Measurements from ENCODE around the gene ZNF831. TPM values are rescaled to one million over a fixed set of nuclear protein-coding genes. Genes with fewer than 3 reads are reported as not detected.

The ZNF831 gene
- total RNA-seq, 1 donor = not detected

- H3K4me2 ChIP-seq (ENCODE audit: insufficient read depth, low read length) = no peak overlapping the region
- no peaks in the 10 kb centered on the region for H4K20me1 ChIP-seq (ENCODE audit: insufficient read depth, low read length)
- H3K36me3 ChIP-seq (ENCODE audit: insufficient read depth, low read length) = no peaks in the 10 kb centered on the region
- no peaks in the 10 kb centered on the region for H3K9me3 ChIP-seq (ENCODE audit: low read depth, low read length)
- H3K79me2 ChIP-seq (ENCODE audit: insufficient read depth, low read length) = no peaks in the 10 kb centered on the region
- no peaks in the 10 kb centered on the region for H3K4me1 ChIP-seq (ENCODE audit: insufficient read depth, low read length)
- H2AFZ ChIP-seq (ENCODE audit: low read length) = no peak overlapping the region
- no peak for TF ChIP-seq CTCF (IDR thresholded peaks at IDR 0.05; ENCODE audit: extremely low read depth, low read depth, low read length)
- H3K27ac ChIP-seq (ENCODE audit: low read depth, low read length) = no peak overlapping the region
- no peak overlapping the region for H3K4me3 ChIP-seq (ENCODE audit: insufficient read depth, low read length)
- no peak for DNase-seq (ENCODE audit: insufficient read length, low spot score, missing footprints)
- H3K27me3 ChIP-seq (ENCODE audit: insufficient read depth, low read length) = no peaks in the 10 kb centered on the region
Observed at GRCh38 chr20:59160389-59161115, 3.1 kb upstream of the ZNF831 start.

GRCh38 chr20:59161721-59162120 is 1.9 kb upstream of the ZNF831 start:
- DNase-seq (ENCODE audit: insufficient read length, low spot score, missing footprints) = no peak
- H3K4me2 ChIP-seq (ENCODE audit: insufficient read depth, low read length) = no peak overlapping the region
- no peaks in the 10 kb centered on the region for H4K20me1 ChIP-seq (ENCODE audit: insufficient read depth, low read length)
- H3K4me3 ChIP-seq (ENCODE audit: insufficient read depth, low read length) = no peak overlapping the region
- no peaks in the 10 kb centered on the region for H3K9me3 ChIP-seq (ENCODE audit: low read depth, low read length)
- no peak overlapping the region for H2AFZ ChIP-seq (ENCODE audit: low read length)
- no peaks in the 10 kb centered on the region for H3K79me2 ChIP-seq (ENCODE audit: insufficient read depth, low read length)
- H3K4me1 ChIP-seq (ENCODE audit: insufficient read depth, low read length) = no peaks in the 10 kb centered on the region
- no peaks in the 10 kb centered on the region for H3K27me3 ChIP-seq (ENCODE audit: insufficient read depth, low read length)
- no peaks in the 10 kb centered on the region for H3K36me3 ChIP-seq (ENCODE audit: insufficient read depth, low read length)
- H3K27ac ChIP-seq (ENCODE audit: low read depth, low read length) = no peak overlapping the region
- no peak for TF ChIP-seq CTCF (IDR thresholded peaks at IDR 0.05; ENCODE audit: extremely low read depth, low read depth, low read length)

- Histone ChIP-seq H3K27me3 (ENCODE audit: insufficient read depth, low read length) (no peaks in the 10 kb centered on the region), H3K4me1 (ENCODE audit: insufficient read depth, low read length) (no peaks in the 10 kb centered on the region), H3K4me3 (ENCODE audit: insufficient read depth, low read length) (no peak overlapping the region), H3K79me2 (ENCODE audit: insufficient read depth, low read length) (no peaks in the 10 kb centered on the region), H3K9me3 (ENCODE audit: low read depth, low read length) (no peaks in the 10 kb centered on the region), H3K27ac (ENCODE audit: low read depth, low read length) (no peak overlapping the region), H3K36me3 (ENCODE audit: insufficient read depth, low read length) (no peaks in the 10 kb centered on the region), H2AFZ (ENCODE audit: low read length) (no peak overlapping the region), H3K4me2 (ENCODE audit: insufficient read depth, low read length) (no peak overlapping the region), H4K20me1 (ENCODE audit: insufficient read depth, low read length) (no peaks in the 10 kb centered on the region)
- no peak for TF ChIP-seq CTCF (IDR thresholded peaks at IDR 0.05; ENCODE audit: extremely low read depth, low read depth, low read length)
- DNase-seq (ENCODE audit: insufficient read length, low spot score, missing footprints) = no peak
Observed at GRCh38 chr20:59164686-59165391, 1.2 kb downstream of the ZNF831 start.

- no peak for DNase-seq (ENCODE audit: insufficient read length, low spot score, missing footprints)
Observed at GRCh38 chr20:59165396-59165795, 1.8 kb downstream of the ZNF831 start.

More at GRCh38 chr20:59165396-59165795, 1.8 kb downstream of the ZNF831 start:
- no peak overlapping the region for H3K4me2 ChIP-seq (ENCODE audit: insufficient read depth, low read length)
- no peaks in the 10 kb centered on the region for H3K4me1 ChIP-seq (ENCODE audit: insufficient read depth, low read length)
- H3K27me3 ChIP-seq (ENCODE audit: insufficient read depth, low read length) = no peaks in the 10 kb centered on the region
- H3K36me3 ChIP-seq (ENCODE audit: insufficient read depth, low read length) = no peaks in the 10 kb centered on the region
- TF ChIP-seq CTCF (IDR thresholded peaks at IDR 0.05; ENCODE audit: extremely low read depth, low read depth, low read length) = no peak
- H3K79me2 ChIP-seq (ENCODE audit: insufficient read depth, low read length) = no peaks in the 10 kb centered on the region
- no peak overlapping the region for H3K27ac ChIP-seq (ENCODE audit: low read depth, low read length)
- no peaks in the 10 kb centered on the region for H3K9me3 ChIP-seq (ENCODE audit: low read depth, low read length)
- H4K20me1 ChIP-seq (ENCODE audit: insufficient read depth, low read length) = no peaks in the 10 kb centered on the region
- H3K4me3 ChIP-seq (ENCODE audit: insufficient read depth, low read length) = no peak overlapping the region
- no peak overlapping the region for H2AFZ ChIP-seq (ENCODE audit: low read length)
